HG02840 (cell line): ENCODE data around the gene SHOC1.
"Not testable (repeated sequence)": the region's sequence is repeated elsewhere in the genome, so short reads cannot be mapped to it uniquely, and the experiment has no call there.

Experiments used
- ATAC-seq: cut with Tn5 transposase; IDR thresholded peaks from one replicate; pipeline ENCODE4 v1.9.1; 2021; ENCODE audit warnings: mild to moderate bottlenecking, moderate library complexity, moderate number of reproducible peaks; ENCODE audit not compliant: unreplicated experiment, low FRiP score

Gene SHOC1

GRCh38 chr9:111794835-111795556 lies at the start of gene SHOC1:
Gene SHOC1, minus strand, starts transcription at chr9:111794937. Its CDS starts 3,519 bp downstream, at chr9:111791418.
- ATAC-seq: no peak

DNA sequence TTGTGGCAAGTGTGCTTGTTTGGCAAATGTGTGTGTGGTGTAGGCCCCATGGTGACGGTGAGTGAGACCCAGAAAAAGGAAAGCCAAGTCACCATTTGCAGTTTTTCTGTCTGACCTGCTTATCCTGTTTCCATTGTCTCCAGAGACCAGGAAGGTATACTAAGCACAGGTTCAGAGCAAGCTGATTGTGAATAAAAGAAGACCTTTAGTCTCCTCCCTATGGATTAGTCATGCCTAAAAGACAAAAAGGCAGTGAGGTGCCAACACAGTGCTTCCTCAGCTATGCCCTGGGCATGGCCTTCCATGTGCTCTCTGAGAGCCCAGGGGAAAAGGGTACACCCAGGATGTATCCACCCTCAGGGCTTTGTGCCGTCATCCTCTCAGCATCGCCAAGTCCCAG lies 49.2 kb upstream of the SHOC1 start:
- ATAC-seq: no peak

DNA sequence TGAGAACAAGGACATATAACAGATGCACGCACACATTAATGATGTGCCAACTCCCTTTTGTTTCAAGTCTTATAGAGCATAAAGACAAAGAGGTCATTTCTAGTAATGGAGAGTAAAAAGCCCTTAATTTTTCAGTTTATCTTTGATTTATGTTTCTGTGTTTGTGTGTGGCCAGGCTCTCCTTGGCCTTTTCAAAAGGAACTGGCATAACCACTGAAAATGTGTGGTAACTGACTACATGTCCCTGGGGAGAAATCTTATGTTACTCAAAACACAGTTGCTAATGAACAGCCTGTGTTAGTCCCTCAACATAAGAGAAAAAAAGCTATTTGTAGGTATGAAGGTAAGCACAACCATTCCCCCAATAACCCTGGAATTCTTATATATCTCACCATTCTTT lies 47.6 kb upstream of the SHOC1 start:
- no peak for ATAC-seq

GRCh38 chr9:111840442-111840841 lies 45.7 kb upstream of the SHOC1 start:
- ATAC-seq: no peak

DNA sequence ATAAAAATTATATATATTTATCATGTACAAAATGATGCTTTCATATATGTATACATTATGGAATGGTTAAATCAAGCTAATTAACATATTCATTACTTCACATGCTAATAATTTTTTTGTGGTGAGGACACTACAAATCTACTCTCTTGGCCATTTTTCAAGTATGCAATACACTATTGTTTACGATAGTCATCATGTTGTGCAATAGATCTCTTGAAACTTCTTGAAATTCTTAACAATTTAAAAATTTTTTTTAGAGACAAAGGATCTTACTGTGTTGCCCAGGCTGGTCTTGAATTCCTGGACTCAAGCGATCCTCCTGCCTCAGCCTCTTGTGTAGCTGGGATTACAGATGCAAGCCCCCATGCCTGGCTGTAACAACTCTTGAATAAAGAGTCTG lies 45.2 kb upstream of the SHOC1 start:
- no peak for ATAC-seq

- ATAC-seq: no peak
Observed at GRCh38 chr9:111839387-111839786, 44.6 kb upstream of the SHOC1 start.

- ATAC-seq: no peak
Observed at GRCh38 chr9:111838439-111838838, 43.7 kb upstream of the SHOC1 start.

GRCh38 chr9:111836311-111836710 lies 41.6 kb upstream of the SHOC1 start:
- no peak for ATAC-seq

DNA sequence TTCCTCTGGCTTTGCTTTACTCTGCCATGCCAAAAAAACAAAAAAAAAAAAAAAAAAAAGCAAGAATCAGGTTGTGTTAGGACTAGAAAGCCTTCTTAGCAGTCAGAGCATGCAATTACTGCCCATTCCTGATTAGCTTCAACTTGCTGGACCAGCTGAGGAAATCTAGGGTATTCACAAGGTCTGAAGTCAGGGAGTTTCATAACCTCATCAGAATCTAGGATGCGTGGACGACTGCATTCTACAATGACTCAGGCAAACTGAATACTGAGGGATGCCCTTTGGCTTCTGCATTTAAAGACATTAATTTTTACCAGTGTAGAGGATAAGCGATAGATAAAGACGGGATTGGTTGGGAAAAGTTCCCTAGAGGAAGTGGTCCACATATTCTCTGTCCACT lies 39.2 kb upstream of the SHOC1 start:
- ATAC-seq: no peak

DNA sequence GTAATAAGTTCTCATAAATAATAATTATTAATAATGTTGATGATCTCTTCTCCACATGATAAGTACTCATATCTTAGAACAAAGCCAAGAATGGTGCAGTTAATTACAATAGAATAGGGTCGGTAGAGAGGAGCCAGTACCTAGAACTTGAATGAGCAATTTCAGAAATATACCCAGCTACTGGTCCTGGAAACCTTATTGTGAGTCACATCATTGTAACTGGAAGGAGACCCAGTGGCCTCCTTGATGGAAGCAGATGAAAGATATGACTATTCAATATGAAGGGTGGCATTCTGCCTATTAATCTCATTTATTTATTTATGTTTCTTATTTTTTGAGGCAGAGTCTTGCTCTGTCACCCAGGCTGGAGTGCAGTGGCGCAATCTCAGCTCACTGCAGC lies 37.7 kb upstream of the SHOC1 start:
- ATAC-seq: no peak

DNA sequence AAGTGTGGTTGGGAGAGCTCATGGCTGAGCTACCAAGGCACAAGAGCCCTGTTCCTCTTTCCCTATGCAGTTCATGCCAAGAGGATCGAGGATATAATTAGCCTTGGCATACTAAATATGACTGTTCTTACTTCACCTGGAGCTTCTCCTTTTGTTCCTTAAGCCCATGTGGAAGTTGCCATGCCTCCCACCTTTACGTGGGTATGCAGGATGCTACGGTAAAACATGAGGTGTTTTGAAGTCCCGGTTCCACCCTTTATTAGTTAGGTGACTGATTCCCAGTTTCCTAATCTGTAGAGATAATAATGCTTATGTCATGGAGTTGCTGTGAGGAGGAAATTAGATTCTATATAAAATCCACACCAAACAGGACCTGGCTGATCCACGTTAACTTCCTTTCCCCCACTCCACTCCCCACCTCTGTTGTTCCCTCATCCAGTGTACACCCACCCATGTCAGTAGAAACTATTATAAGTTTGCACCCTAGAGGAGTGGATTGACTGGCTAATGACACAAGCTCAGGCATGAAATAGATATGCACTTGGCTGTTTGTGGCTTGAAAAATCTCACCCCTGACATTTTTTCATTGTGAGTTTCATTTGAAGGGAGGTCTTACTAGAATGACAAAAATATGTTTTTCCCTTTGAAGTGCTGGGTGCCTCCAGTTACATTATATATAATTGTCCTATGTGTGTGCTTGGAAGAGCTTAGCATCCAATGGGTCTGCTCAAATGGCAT lies 36.8 kb upstream of the SHOC1 start:
- ATAC-seq: no peak

DNA sequence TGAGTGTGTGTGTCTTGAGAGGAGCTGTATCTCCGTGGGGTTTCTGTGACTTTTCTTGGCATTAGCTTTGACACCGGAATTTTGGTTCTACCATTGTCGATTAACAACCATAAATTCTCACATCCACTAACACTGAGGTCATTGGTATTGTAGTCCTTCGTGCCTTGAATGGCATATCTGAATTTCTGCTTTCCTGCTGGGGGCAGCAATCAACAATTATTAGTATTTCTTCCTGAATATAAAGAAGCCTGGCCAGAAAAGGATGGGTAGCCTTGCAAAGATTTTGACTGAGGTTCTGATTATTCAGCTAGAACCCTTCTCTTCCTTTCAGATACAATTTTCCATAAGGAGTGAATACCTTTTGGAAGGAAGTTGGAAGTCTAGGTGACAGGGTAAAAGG lies 33.5 kb upstream of the SHOC1 start:
- ATAC-seq: no peak

GRCh38 chr9:111825468-111826145 lies 30.9 kb upstream of the SHOC1 start:
- no peak for ATAC-seq

DNA sequence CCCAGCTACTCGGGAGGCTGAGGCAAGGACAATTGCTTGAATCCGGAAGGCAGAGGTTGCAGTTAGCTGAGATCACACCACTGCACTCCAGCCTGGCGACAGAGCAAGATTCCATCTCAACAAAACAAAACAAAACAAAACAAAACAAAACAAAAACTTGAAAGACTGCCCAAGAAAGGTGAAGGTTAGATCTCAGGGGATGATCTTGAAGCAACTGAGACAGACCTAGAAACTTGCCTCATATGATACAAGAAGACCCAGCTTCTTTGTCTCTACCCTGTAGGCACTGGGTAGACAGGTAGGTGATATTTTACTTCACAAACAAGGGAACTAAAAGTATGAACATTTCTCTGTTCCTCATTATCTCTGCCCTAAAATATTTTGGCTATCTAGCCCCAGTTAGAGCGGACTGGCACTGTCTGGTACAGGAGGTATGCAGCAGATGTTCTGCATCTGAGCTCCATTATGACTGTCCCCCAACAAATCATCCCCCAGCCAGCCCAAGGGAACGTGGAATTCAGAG lies 26.3 kb upstream of the SHOC1 start:
- no peak for ATAC-seq

GRCh38 chr9:111819360-111819759 lies 24.6 kb upstream of the SHOC1 start:
- ATAC-seq: no peak

GRCh38 chr9:111815285-111816070 lies 20.7 kb upstream of the SHOC1 start:
- no peak for ATAC-seq

- ATAC-seq: no peak
Observed at GRCh38 chr9:111812337-111812736, 17.6 kb upstream of the SHOC1 start.

DNA sequence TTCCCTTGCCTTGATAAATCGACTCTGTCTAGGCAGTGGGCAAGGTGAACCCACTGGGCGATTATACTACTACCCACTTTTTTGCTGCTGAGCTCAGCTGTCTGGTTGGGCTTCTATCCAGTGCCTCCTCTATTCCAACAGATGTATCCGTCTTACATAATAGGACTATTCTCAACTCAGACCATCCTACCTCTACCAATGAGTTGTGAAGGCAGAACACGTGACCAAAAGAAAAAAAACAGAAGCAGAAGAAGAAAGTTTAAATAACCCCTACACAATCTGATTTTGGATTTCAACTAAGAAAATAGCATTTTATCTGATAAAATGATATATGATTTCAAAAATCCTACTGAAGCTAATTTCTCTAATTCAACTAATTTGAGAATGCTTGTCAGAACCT lies 16.2 kb upstream of the SHOC1 start:
- ATAC-seq: no peak

DNA sequence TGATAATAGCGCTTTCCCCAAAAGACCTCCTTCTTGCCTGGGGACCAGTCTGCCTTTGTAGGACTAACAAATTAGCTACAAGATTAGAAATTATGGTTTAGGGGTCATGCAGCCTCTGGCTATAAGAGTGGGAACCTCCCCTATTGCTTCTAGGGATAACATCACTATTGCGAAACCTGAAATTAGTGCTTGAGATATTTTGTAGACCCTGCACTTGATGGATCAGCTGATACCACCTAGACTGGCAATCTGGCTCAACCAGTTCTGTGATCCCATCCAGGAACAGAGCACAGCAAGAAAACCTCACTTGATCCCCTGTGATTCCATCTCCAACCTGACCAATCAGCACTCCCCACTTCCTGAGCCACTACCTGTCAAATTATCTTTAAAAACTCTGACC lies 15.7 kb upstream of the SHOC1 start:
- ATAC-seq: not testable (repeated sequence)

- no peak for ATAC-seq
Observed at GRCh38 chr9:111807197-111807596, 12.5 kb upstream of the SHOC1 start.

DNA sequence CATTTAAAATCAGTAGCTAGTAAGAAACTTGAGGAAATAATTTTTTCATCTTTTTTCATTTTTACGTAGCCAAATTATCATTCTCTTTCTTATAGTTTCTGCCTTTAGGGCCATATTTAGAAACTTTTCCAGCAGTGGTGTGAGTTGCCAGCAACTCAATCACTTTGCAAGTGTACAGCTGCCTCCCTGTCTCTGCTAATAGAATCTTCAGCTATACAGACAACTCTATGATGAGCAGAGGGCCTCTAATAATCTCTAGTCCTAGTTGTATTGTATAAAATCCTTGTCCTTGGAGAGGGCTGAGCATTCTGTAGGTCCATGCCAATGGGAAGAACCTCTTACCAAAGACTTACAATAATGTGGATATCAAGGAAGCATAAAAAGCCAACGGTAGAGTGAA lies 11.5 kb upstream of the SHOC1 start:
- no peak for ATAC-seq
